Activated T-cell treated with anti-CD3 and anti-CD28 coated beads, Interleukin-2, amount 50 U/mL, for 1 hour (primary cell): Measurements from ENCODE around the gene MYH4.

Experiments
- DNase-seq: peaks from one replicate; pipeline ENCODE4 v3.0.0-alpha.2; 2020

Gene MYH4

DNA sequence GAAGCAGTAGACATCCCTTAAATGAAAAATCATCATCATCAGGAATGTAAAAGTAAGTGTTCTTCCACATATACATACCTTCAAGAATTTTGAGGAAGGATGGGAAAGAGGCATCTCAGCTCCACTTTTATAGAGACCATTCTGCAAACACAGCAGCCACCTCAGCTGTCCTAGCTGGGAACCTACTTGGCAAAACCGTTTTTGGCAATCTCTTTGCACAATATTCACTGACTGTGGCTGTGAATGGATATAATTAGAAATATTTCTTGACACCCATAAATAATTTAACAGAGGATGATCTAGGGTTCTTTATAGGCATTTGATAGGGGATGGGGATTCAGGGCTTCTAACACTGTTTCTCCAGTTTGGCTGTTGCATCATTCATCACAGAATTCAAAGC lies at the start of gene MYH4:
Gene MYH4, minus strand, starts transcription at position 101 of the 400 bp plus-strand sequence. CDS start 2,814 bp downstream, outside the sequence.
- no peak for DNase-seq

DNA sequence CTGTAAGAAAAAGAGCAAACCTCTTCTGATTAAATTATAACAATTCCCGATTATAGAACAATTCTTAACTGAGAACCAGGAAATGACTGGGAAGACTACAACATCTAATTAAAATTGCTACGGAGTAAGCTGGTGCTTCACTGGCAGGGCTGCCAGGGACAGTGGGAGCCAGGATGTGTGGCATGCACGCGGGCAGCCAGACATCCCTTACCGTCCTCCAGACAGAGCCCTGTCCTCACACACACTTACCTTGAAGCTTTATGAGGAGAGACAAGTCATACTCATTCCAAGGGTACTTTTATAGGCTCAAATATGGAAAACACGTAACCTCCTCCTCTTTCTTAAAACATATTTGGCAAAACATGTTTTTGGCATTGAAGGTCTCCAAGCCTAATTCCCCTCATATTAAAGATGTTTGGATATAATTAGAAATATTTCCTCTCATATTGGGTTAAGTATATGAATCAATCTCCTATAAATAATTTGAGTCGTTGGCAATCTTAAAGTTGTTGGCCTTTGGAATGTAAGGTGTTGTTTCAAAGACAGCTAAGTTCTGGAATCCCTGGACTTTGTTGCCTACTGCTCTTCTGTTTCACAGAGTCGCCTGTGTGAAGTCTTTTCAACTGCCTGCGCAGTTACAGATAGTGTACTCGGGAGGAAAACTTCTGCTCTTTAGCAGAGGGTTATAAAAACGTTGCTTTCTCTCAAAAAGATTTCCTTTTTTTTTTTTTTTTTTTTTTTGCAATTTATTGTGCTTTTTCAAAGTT lies 49.1 kb upstream of the MYH4 start, which contains the start of gene MYH1:
Gene MYH1, minus strand, starts transcription at position 272 of the 767 bp plus-strand sequence. CDS start 1,900 bp downstream, outside the sequence.
- DNase-seq, result no peak

DNA sequence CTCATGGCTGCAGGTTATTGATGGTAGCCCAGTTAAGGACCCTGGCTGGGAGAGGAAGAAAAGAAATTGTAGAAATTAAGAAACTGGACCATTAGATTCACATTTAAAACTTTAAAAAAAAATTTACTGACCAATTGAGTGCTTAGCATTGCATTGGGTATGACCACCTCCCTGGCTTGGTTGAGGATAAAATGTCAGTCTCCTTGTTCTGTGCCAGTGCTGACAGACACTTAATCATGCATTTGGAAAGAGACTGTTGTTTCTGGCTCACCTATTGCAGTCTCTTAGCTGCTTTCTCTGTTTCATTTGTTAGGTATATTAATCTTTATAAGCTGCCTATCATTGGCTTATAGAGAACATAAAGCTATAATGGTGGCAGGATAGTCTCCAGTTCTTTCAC lies 47.3 kb upstream of the MYH4 start:
- DNase-seq, result no peak

GRCh38 chr17:10516065-10516464 lies 46.7 kb upstream of the MYH4 start:
- no peak for DNase-seq

- DNase-seq, result no peak
Measured at GRCh38 chr17:10513299-10514067, 44.1 kb upstream of the MYH4 start.

- DNase-seq, result no peak
Measured at GRCh38 chr17:10512856-10513255, 43.5 kb upstream of the MYH4 start.

DNA sequence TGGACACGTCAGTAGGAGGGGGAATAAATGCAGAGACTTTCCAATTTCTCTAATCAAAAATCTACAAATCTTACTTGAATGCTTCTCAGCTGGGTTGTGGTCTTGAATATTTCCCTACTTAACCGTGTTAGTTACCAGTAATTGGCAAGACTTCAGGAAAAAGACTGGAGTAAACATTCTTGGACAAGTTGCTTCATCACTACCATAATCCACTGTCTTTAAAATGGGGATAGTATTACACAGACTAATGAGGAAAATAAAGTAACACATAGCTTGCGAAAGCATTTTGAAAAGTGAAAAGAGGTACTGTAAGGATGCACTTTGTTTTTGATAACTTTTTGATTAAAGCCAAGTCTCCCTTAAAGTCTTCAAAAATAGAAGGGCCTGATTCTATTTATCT lies 30.6 kb upstream of the MYH4 start:
- no peak for DNase-seq

DNA sequence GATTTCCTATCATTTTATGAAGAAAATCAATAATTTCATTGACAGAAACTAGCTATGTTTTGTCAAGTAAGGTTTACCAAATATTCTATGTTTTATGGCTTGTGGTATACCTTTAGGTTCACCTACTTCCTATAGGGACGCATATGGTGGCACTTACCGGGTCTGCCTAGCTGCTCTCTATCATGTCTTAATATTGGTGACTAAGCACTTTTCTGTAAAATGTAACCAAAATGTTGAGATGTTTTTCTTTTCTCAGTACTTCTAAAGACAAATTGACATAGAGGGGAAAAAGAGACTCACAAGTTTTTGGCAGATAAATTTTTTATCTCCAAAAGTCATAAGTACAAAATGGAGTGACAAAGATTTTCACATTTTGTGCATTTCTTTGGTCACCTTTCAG lies 22.6 kb upstream of the MYH4 start:
- no peak for DNase-seq

GRCh38 chr17:10482252-10482651 lies 12.9 kb upstream of the MYH4 start:
- no peak for DNase-seq

DNA sequence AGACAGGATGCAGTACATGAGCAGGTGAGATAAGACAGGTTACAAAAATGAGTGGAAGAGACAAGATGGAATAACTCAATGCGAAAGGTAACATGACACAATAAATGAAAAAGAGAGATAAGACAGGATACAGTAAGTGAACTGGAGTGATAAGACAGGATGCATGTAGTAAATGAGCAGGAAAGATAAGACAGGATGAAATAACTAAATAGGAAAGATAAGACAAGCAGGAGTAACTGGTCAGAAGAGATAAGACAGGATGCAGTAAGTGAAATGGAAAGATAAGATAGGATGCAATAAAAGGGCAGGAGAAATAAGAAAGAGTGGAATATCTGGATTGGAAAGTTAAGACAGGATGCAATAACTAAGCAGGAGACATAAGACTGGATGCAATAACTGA lies 8.3 kb upstream of the MYH4 start:
- no peak for DNase-seq

DNA sequence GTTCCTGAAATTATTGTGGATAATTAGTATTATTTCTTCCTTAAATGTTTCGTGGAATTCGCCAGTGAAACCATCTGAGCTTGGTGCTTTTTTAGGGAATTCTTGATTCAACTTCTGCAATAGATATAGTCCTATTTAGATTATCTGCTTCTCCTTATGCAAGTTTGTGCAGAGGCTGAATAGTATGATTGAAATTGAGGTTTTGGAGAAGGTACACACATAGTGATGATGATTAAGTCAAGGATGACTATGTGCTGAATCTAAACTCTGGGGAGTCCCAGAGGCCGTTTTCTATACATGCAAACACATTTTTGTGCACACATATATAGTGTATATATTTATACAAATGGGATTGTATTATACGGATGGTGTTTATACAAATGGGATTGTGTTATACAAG lies 5.2 kb upstream of the MYH4 start:
- DNase-seq, result no peak

DNA sequence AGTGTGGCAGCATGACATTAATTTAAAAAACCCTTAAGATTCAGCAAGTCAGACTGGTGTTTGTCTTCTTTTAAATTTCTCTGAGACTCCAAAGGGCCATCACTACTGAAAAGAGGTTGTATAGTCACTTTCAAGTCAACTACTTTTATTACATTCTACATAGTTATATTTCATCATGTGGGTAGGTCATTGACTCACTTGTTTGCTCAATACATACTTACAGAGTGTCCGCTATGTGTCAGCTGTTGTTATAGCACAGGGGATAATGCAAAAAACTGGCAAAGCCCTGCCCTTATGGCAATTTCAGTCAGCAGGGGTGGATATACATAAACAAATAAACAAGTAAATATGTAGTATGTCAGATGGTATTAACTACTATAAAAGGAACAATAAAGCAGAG lies 2.5 kb upstream of the MYH4 start:
- DNase-seq, result no peak

GRCh38 chr17:10463402-10463801 lies 6.0 kb downstream of the MYH4 start:
- no peak for DNase-seq

- DNase-seq, result no peak
Measured at GRCh38 chr17:10460062-10460461, 9.3 kb downstream of the MYH4 start.

DNA sequence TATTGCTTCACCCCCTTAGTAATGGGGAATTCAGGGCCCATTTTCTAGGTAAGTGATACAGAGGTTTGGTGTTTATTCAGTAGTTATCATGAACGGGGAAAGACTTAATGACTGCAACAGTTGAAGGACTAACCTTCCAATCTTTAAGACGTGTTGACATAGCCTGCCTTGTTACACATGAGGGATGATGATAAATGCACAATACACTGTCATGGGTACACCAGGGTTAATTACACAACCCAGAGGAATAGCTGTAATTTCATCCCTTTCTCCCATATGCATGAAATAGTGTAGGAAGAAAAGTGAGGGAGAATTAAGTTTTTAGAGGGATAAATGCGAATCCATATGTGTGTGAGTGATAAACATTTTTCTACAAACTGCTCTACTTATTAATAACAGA lies 10.7 kb downstream of the MYH4 start:
- no peak for DNase-seq

DNA sequence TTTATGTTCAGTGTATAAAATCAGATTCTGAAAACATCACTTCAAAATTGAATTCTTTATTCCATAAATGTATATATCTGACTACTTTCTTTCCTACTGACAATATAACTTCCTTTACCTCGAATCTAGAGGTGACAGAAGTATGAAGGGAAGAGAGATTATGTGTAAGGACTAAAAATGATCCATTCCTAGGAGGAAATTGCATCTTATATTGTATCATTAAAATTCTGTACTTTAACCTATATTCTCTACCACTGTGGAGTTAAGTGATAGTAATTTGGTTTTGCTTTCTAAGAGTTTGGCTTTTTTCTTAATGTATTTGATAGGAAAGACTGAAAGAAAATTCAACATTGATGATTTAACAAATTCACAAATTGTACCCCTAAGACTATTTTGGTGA lies 11.4 kb downstream of the MYH4 start:
- no peak for DNase-seq

- DNase-seq, result no peak
Measured at GRCh38 chr17:10447026-10447931, 22.1 kb downstream of the MYH4 start.

GRCh38 chr17:10439816-10440215 lies 29.5 kb downstream of the MYH4 start:
- no peak for DNase-seq

DNA sequence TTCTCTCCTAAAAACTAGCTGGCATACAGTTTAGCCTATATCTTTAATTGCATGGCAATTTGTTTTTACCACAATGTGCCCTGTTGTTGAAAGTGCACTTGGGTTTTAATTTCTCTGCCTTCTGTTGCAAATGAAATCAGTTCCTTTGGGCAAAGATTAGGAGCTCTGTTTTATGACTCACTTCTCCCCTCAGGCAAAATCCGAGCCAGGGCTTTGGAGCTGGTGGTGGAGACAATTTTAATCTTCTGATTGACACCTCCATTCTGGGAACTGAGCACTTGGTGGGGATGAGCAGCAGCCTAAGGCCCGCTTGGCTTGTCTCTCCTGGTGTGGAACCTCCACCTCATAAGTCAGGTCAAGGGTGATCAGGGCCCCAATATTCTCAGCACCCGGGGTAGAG lies 34.3 kb downstream of the MYH4 start:
- no peak for DNase-seq

DNA sequence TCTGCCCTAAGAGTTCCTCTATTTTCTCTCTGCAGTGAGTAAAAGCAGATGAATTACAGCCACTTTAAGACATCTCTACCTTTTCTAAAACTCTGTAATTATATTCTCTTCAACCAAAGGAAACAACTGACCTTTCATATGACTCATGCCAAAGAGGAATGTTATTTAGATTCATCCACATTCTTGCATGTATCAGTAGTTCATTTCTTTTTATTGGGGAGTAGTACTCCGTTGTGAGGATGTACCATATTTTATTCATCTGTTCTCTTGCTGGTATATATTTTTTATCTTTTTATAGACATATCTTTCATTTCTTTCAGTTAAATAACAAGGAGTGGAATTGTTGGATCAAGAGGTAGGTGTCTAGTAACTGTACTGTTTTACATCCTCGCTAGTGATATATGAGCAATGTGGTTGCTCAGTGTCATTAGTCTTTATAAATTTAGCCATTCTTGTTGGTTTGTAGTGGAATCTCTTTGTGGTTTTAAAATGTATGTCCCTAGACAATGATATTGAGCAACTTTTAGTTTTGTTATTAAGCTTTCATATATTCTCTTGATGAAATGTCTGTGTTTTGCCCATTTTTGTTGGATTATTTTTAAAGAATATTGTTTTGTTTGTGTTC lies 39.8 kb downstream of the MYH4 start:
- no peak for DNase-seq

GRCh38 chr17:10428781-10429180 lies 40.6 kb downstream of the MYH4 start:
- no peak for DNase-seq

DNA sequence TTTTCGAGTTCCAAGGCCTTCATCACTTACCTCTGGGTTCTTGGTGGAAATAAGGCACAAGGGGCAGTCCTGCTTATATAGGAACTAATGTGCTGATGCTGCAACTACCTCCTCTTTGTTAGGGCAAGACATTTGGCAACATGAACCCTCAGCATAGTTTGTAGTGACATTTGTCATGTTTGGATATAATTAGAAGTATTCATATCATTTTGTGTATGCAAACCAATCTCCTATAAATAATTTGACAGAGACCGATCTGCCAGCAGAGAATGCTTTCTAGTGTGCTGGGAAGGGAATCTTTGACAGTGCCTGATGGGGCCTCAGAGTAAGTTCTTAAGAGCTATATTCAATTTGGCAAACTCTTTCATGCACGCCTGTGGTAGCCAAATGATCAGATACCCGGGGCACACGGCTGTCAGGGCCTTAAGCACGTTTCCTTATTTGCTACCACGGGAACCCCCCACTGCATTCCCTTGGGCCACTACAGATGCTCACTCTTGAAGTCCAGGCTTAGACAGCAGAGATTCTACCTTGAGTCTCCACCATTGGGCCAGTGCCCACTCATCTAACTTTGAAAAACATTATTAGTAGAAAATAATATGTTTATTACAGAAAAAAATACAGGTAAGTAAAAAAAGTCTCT lies 47.3 kb downstream of the MYH4 start, which contains the start of gene MYH8:
Gene MYH8, minus strand, starts transcription at position 51 of the 643 bp plus-strand sequence. CDS start 1,723 bp downstream, outside the sequence.
- no peak for DNase-seq
